Activated T-cell treated with anti-CD3 and anti-CD28 coated beads, Interleukin-2, amount 50 U/mL, for 24 hours (primary cell): Measurements from ENCODE around the gene IL4R.

Experiments
- DNase-seq: peaks from one replicate; pipeline ENCODE4 v3.0.0-alpha.2; 2020
- H3K27ac Mint-ChIP-seq: 2 replicates; pipeline ENCODE4 v1.8.0; 2020; ENCODE audit warnings: mild to moderate bottlenecking, mixed read lengths
- H3K27me3 Mint-ChIP-seq: 2 replicates; pipeline ENCODE4 v1.8.0; 2020; ENCODE audit warnings: mixed read lengths
- H3K36me3 Mint-ChIP-seq: 2 replicates; pipeline ENCODE4 v1.8.0; 2020; ENCODE audit warnings: low read depth, mixed read lengths
- H3K4me1 Mint-ChIP-seq: 2 replicates; pipeline ENCODE4 v1.8.0; 2020; ENCODE audit warnings: low read depth, mixed read lengths
- H3K4me3 Mint-ChIP-seq: 2 replicates; pipeline ENCODE4 v1.8.0; 2020; ENCODE audit warnings: mild to moderate bottlenecking, moderate library complexity, mixed read lengths
- H3K9me3 Mint-ChIP-seq: 2 replicates; pipeline ENCODE4 v1.8.0; 2020; ENCODE audit warnings: mixed read lengths

The IL4R gene

DNA sequence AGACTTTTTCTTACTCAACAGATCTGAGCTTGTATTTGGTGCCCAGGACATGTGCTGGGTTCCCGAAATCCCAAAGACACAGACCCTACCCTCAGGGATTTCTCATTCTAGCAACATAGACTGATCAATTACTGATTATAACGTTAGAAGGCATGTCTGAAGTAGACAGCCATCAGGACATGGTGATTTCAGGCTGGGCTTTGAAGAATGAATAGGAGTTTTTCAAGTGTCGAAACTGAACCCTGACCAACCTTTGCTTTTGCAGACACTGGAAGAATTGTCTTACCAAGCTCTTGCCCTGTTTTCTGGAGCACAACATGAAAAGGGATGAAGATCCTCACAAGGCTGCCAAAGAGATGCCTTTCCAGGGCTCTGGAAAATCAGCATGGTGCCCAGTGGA, 48.2 kb downstream of the IL4R start:
- Mint-ChIP-seq H3K4me3 (no peak overlapping the region), H3K27me3 (no peaks in the 10 kb centered on the region), H3K9me3 (no peaks in the 10 kb centered on the region), H3K36me3 (peaks cover 93% of the 10 kb centered on the region), H3K4me1 (peaks cover 55% of the 10 kb centered on the region), H3K27ac (peak overlapping the region; percentile 56)
- DNase-seq, result no peak

DNA sequence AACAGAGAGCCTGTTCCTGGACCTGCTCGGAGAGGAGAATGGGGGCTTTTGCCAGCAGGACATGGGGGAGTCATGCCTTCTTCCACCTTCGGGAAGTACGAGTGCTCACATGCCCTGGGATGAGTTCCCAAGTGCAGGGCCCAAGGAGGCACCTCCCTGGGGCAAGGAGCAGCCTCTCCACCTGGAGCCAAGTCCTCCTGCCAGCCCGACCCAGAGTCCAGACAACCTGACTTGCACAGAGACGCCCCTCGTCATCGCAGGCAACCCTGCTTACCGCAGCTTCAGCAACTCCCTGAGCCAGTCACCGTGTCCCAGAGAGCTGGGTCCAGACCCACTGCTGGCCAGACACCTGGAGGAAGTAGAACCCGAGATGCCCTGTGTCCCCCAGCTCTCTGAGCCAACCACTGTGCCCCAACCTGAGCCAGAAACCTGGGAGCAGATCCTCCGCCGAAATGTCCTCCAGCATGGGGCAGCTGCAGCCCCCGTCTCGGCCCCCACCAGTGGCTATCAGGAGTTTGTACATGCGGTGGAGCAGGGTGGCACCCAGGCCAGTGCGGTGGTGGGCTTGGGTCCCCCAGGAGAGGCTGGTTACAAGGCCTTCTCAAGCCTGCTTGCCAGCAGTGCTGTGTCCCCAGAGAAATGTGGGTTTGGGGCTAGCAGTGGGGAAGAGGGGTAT, 48.9 kb downstream of the IL4R start:
- no peak overlapping the region for H3K4me3 Mint-ChIP-seq
- H3K4me1 Mint-ChIP-seq, result peaks cover 62% of the 10 kb centered on the region
- H3K27me3 Mint-ChIP-seq, result no peaks in the 10 kb centered on the region
- H3K9me3 Mint-ChIP-seq, result no peaks in the 10 kb centered on the region
- H3K27ac Mint-ChIP-seq, result peak overlapping the region; percentile 91
- peaks cover 87% of the 10 kb centered on the region for H3K36me3 Mint-ChIP-seq
- no peak for DNase-seq

DNA sequence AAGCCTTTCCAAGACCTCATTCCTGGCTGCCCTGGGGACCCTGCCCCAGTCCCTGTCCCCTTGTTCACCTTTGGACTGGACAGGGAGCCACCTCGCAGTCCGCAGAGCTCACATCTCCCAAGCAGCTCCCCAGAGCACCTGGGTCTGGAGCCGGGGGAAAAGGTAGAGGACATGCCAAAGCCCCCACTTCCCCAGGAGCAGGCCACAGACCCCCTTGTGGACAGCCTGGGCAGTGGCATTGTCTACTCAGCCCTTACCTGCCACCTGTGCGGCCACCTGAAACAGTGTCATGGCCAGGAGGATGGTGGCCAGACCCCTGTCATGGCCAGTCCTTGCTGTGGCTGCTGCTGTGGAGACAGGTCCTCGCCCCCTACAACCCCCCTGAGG, 49.5 kb downstream of the IL4R start:
- DNase-seq, result no peak
- Mint-ChIP-seq H3K27me3 (no peaks in the 10 kb centered on the region), H3K9me3 (no peaks in the 10 kb centered on the region), H3K4me3 (no peak overlapping the region), H3K27ac (peak overlapping the region; percentile 91), H3K4me1 (peaks cover 68% of the 10 kb centered on the region), H3K36me3 (peaks cover 82% of the 10 kb centered on the region)

DNA sequence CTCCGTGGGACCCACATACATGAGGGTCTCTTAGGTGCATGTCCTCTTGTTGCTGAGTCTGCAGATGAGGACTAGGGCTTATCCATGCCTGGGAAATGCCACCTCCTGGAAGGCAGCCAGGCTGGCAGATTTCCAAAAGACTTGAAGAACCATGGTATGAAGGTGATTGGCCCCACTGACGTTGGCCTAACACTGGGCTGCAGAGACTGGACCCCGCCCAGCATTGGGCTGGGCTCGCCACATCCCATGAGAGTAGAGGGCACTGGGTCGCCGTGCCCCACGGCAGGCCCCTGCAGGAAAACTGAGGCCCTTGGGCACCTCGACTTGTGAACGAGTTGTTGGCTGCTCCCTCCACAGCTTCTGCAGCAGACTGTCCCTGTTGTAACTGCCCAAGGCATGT, 50.0 kb downstream of the IL4R start:
- Mint-ChIP-seq H3K27me3 (no peaks in the 10 kb centered on the region), H3K27ac (peak overlapping the region; percentile 91), H3K9me3 (no peaks in the 10 kb centered on the region), H3K4me3 (no peak overlapping the region), H3K4me1 (peaks cover 73% of the 10 kb centered on the region), H3K36me3 (peaks cover 76% of the 10 kb centered on the region)
- DNase-seq, result no peak

DNA sequence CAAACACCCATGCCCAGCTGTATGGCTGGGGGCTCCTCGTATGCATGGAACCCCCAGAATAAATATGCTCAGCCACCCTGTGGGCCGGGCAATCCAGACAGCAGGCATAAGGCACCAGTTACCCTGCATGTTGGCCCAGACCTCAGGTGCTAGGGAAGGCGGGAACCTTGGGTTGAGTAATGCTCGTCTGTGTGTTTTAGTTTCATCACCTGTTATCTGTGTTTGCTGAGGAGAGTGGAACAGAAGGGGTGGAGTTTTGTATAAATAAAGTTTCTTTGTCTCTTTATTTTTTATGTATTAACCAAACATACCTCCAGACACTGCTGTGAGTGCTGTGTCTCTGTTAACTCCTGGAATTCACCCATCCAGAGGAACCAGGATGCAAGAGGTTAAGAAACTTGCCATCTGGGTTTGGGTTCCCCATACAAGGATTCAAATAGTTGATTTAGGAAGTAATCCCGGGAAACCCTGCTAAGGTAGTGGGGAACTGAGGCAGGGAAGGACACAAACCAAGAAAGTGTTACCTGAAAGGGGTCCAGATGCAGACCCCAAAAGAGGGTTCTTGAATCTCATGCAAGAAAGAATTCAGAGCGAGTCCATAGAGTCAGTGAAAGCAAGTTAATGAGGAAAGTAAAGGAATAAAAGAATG, 50.8 kb downstream of the IL4R start:
- Mint-ChIP-seq H3K27ac (peak overlapping the region; percentile 91), H3K36me3 (peaks cover 71% of the 10 kb centered on the region)

DNA sequence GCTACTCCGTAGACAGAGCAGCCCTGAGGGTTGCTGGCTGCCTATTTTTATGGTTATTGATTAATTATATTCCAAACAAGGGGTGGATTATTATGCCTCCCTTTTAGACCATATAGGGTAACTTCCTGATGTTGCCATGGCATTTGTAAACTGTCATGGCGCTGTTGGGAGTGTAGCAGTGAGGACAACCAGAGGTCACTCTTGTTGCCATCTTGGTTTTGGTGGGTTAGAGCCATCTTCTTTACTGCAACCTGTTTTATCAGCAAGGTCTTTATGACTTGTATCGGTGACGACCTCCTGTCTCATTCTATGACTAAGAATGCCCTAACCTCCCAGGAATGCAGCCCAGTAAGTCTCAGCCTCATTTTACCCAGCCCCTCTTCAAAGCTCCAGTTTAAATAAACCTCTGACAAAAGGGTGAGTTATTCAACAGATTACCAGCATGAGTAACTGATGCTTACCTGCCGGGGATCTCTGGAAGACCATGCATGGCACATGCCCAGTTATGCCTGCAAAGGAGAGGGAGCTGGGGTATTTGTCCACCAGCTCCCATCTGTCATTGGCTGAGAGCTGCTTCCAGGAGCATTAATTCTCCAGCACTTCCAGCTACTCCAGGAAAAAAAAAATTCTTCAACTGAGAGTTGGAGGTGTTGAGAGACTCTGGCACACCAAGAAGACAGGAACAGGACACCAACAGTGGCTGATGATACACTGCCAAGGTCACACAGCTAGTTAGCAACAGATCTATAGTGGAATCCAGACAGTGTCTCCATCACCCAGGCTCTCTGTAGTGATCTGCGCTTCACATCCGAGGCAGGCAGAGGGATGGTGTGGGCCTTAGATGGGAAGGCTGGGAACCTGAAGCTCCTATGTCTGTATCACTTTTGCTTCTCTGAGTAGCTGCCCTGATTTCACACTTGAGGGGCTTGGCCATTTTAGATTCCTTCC, 51.6 kb downstream of the IL4R start:
- Mint-ChIP-seq H3K27me3 (no peaks in the 10 kb centered on the region), H3K27ac (peak overlapping the region; percentile 91), H3K4me3 (peak overlapping the region; percentile 10), H3K4me1 (peaks cover 86% of the 10 kb centered on the region), H3K9me3 (peaks cover 9% of the 10 kb centered on the region), H3K36me3 (peaks cover 71% of the 10 kb centered on the region)
- DNase-seq, result no peak

More for the DNA sequence above, 50.8 kb downstream of the IL4R start:
- peaks cover 79% of the 10 kb centered on the region for H3K4me1 Mint-ChIP-seq
- H3K27me3 Mint-ChIP-seq, result no peaks in the 10 kb centered on the region
- no peak for DNase-seq
- H3K4me3 Mint-ChIP-seq, result peak overlapping the region; percentile 16
- H3K9me3 Mint-ChIP-seq, result peaks cover 2% of the 10 kb centered on the region

DNA sequence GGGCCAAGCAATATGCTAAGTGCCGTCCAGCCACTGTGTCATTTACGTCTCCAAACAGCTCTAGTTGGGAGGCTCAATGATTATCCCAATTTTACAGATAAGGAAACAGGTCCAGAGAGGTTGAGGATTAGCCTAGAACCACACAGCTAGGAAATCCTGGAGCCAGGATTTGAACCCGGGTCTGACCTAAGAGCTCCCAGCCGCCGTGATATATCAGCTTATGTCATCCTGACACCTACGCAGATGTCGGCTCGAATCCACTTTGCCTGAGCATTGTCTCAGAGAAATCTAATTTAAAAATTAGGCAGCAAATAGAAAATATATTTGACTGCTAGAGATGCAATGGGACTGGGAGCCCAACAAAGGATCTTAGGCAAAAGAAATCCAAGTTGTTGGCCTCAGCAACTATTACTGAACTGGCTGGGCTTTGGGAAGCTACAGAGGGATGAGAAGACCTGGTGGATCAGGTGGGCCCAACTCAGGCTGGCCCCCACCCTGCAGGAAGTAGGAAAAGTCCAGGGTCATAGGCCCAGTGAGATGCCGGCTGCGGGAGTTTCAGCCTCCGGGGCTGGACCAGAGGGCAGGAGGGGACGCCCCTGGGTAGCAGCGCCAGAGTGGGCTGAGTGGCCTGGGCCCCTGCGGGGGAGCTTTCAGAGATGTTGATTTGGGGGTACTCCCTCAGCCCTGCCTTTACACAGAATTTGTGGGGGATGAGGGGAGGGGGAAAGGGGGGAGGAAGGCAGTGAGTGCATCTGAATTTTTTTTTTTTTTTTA, 53.1 kb downstream of the IL4R start:
- H3K36me3 Mint-ChIP-seq, result peaks cover 61% of the 10 kb centered on the region
- peaks cover 94% of the 10 kb centered on the region for H3K4me1 Mint-ChIP-seq
- peak overlapping the region; percentile 53 for H3K4me3 Mint-ChIP-seq
- H3K9me3 Mint-ChIP-seq, result peaks cover 16% of the 10 kb centered on the region
- H3K27ac Mint-ChIP-seq, result peak overlapping the region; percentile 99
- peak; percentile 73 for DNase-seq
- H3K27me3 Mint-ChIP-seq, result no peaks in the 10 kb centered on the region

DNA sequence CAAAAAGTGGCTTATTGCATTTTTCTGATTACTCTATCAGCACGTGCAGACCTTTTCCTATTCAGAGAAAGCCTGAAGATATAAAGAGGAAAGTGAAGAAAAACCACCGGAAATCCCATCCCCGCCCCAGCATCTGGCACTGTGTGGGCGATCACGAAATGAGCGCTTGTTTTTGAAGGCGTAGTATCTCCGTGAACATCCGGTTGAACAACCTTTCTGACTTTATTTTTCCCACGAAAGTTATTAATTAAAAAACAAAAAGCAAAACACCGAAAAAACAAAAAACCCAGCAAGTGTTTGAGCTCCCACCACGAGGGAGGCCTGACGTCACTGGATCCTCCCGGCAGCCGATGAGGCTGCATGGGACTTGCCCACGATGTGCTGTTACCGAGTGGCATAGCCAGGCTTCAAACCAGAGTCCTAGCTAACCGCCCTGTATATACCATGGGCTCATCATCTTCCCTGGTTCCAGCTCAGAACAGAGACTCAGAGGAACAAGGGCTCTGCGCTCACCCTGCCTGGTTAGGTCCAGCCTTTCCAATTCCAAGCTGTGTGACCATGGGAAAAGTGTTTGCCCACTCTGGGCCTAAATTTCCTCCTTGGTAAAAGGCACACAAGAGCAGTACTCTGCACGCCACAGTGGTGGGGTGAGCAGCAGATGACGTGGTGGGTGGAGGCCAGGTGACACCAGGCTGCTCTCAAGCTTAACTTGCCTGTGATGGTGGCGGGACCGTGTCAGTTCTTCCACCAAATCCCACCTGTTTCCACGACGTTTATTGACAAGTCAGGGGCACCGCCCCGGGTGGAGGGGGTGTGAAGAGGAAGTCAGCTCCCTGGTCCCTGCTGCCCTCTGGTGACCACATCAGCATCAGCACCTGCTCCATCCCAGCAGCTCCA, 53.9 kb downstream of the IL4R start:
- no peaks in the 10 kb centered on the region for H3K27me3 Mint-ChIP-seq
- DNase-seq, result peak; percentile 88
- H3K9me3 Mint-ChIP-seq, result peaks cover 16% of the 10 kb centered on the region
- H3K36me3 Mint-ChIP-seq, result peaks cover 53% of the 10 kb centered on the region
- peaks cover 87% of the 10 kb centered on the region for H3K4me1 Mint-ChIP-seq
- peak overlapping the region; percentile 99 for H3K27ac Mint-ChIP-seq
- peak overlapping the region; percentile 53 for H3K4me3 Mint-ChIP-seq

DNA sequence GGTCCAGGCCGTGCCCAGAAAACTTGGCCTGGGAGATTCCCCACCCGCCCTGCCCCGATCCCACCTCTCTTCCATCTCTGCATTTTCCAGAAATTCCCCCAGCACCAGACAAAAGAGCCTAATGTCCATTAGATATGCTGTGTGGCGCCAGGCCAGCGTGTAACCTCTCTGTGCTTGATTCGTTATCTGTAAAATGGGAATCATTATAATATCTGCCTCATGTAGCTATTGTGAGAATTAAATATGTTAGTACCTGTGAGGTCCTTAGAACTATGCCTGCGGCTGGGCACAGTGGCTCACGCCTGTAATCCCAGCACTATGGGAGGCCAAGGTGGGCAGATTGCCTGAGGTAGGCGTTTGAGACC, 54.6 kb downstream of the IL4R start:
- Mint-ChIP-seq H3K4me3 (peak overlapping the region; percentile 53), H3K4me1 (peaks cover 81% of the 10 kb centered on the region), H3K27me3 (no peaks in the 10 kb centered on the region), H3K27ac (peak overlapping the region; percentile 99), H3K36me3 (peaks cover 46% of the 10 kb centered on the region), H3K9me3 (peaks cover 16% of the 10 kb centered on the region)
- no peak for DNase-seq

DNA sequence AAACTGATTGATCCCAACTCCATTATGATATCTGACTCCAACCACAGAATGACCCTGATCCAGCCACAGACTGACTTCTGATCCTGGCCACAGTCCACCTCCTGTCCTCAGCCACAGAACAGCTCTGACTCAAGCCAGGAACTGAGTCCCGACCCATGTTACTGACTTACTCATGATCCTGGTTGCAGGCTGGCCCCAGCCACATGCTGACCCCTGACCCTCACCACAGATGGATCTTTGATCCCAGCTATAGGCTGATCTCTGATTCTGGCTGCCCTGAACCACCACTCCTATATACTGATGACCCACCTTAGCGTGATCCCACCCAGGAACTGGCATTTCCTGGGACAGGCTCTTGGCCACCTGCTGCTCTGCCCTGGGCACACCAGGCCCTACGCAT, 56.0 kb downstream of the IL4R start:
- Mint-ChIP-seq H3K4me3 (no peak overlapping the region), H3K27me3 (no peaks in the 10 kb centered on the region), H3K9me3 (peaks cover 16% of the 10 kb centered on the region), H3K27ac (peak overlapping the region; percentile 99), H3K4me1 (peaks cover 67% of the 10 kb centered on the region), H3K36me3 (peaks cover 32% of the 10 kb centered on the region)
- DNase-seq, result no peak

DNA sequence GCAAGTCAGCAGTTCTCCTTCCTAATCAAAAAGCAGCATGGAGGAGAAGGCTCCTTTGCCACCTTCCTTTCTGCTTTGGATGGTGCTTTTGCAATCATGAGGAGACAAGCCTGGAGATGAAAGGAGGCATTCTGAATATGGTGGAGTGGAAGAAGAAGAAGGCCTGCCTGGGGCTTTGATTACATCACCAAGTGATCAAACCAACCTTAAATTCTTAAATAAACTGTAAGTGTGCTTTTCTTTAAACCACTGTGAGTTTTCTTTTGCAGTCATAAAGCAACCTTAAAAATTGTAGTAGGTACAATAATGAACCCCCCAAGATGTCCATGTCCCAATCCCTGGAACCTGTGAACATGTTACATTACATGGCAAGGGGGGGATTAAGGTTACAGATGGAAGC, 56.5 kb downstream of the IL4R start:
- peaks cover 62% of the 10 kb centered on the region for H3K4me1 Mint-ChIP-seq
- H3K27ac Mint-ChIP-seq, result peak overlapping the region; percentile 99
- H3K4me3 Mint-ChIP-seq, result no peak overlapping the region
- H3K36me3 Mint-ChIP-seq, result peaks cover 27% of the 10 kb centered on the region
- no peaks in the 10 kb centered on the region for H3K27me3 Mint-ChIP-seq
- H3K9me3 Mint-ChIP-seq, result peaks cover 16% of the 10 kb centered on the region
- DNase-seq, result no peak

DNA sequence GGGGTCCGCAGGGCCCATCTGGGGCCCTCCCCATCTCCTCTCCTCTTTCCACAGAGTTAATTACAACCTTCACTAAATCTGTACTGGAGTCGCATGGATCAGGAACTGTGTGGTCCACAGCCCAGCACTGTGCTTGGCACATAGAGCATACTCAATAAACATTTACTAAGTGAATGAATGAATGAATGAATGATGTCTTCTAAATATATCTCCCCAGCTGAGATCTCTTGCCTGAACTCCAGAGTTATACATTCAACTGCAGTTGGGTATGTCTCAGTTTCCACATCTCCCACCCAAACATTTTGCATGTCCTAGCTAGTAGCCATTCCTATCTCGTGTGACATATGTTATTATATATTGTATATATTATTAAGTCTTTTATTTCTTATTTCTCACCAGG, 59.5 kb downstream of the IL4R start:
- no peak for DNase-seq
- H3K27me3 Mint-ChIP-seq, result no peaks in the 10 kb centered on the region
- peaks cover 51% of the 10 kb centered on the region for H3K4me1 Mint-ChIP-seq
- H3K9me3 Mint-ChIP-seq, result peaks cover 16% of the 10 kb centered on the region
- H3K4me3 Mint-ChIP-seq, result no peak overlapping the region
- peaks cover 15% of the 10 kb centered on the region for H3K36me3 Mint-ChIP-seq
- no peak overlapping the region for H3K27ac Mint-ChIP-seq

DNA sequence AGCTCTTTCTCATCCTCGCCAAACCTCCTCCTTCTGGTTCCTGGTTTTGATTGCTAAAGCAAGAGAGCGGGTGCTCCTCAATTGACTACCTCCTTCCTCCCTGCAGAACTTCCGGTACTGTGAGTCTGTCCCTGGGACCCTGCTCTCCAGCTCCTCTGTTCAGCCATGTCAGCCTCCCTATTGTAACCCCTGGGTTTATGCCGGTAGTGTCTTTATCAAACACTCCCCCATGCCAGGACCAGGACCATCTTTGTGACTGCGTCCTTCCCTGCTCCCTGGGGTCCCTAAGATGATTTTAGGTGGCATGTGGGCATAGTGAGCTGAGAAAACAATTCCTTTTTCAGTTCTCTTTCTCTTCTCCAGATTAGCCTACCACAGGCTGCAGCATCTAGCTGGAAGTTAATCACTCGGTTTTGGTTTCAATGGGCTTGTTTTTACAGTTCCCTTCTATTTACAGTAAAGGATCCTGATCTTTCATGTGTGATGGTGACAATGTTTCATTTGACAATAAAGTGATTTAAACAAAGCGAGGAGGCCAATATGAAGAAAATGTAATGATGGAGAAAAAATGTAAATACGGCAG, 60.5 kb downstream of the IL4R start:
- Mint-ChIP-seq H3K27me3 (no peaks in the 10 kb centered on the region), H3K9me3 (peaks cover 16% of the 10 kb centered on the region), H3K4me1 (peaks cover 50% of the 10 kb centered on the region), H3K36me3 (peaks cover 15% of the 10 kb centered on the region), H3K27ac (no peak overlapping the region), H3K4me3 (no peak overlapping the region)
- peak; percentile 60 for DNase-seq
